ENCODE measurements around the gene TTC9C.

The TTC9C gene

GRCh38 chr11:62724171-62724570 lies 4.1 kb upstream of the TTC9C start:
- no peak for TF ChIP-seq CSDC2 (CRISPR knock-in tag; IDR thresholded peaks at IDR 0.05)
- TF ChIP-seq ZFP3 (CRISPR knock-in tag; IDR thresholded peaks at IDR 0.05), result no peak
- ATAC-seq, result no peak

- TF ChIP-seq ISL1 (CRISPR knock-in tag; IDR thresholded peaks at IDR 0.05) (no peak), CSDC2 (CRISPR knock-in tag; IDR thresholded peaks at IDR 0.05) (no peak), SNAI2 (CRISPR knock-in tag; IDR thresholded peaks at IDR 0.05) (no peak), ZC3H10 (CRISPR knock-in tag; IDR thresholded peaks at IDR 0.05) (no peak), TCF4 (CRISPR knock-in tag; IDR thresholded peaks at IDR 0.05; ENCODE audit: borderline replicate concordance) (no peak)
- no peak for ATAC-seq
These were observed 2.6 kb upstream of the TTC9C start for GRCh38 chr11:62725646-62726045.

- ATAC-seq, result no peak
- TF ChIP-seq POU6F1 (CRISPR knock-in tag; IDR thresholded peaks at IDR 0.05; ENCODE audit: borderline replicate concordance, low read depth), result no peak
- no peak for TF ChIP-seq SNAI2 (CRISPR knock-in tag; IDR thresholded peaks at IDR 0.05)
- TF ChIP-seq CREB5 (CRISPR knock-in tag; IDR thresholded peaks at IDR 0.05; ENCODE audit: low read depth), result no peak
- TF ChIP-seq ZNF8 (CRISPR knock-in tag; IDR thresholded peaks at IDR 0.05), result no peak
- no peak for TF ChIP-seq OSR1 (CRISPR knock-in tag; IDR thresholded peaks at IDR 0.05)
- no peak for TF ChIP-seq TCF4 (CRISPR knock-in tag; IDR thresholded peaks at IDR 0.05; ENCODE audit: borderline replicate concordance)
- no peak for TF ChIP-seq ESRRG (CRISPR knock-in tag; IDR thresholded peaks at IDR 0.05)
- no peak for TF ChIP-seq ZNF565 (CRISPR knock-in tag; conservative IDR thresholded peaks at IDR 0.05; ENCODE audit: low read depth)
- no peak for TF ChIP-seq PPARA (CRISPR knock-in tag; IDR thresholded peaks at IDR 0.05; ENCODE audit: borderline replicate concordance)
- no peak for TF ChIP-seq CSRNP3 (CRISPR knock-in tag; IDR thresholded peaks at IDR 0.05)
- TF ChIP-seq ZFP3 (CRISPR knock-in tag; IDR thresholded peaks at IDR 0.05), result no peak
- no peak for TF ChIP-seq ISL1 (CRISPR knock-in tag; IDR thresholded peaks at IDR 0.05)
These were observed 2.0 kb upstream of the TTC9C start for GRCh38 chr11:62726156-62726914.

GRCh38 chr11:62726915-62727164 lies 1.4 kb upstream of the TTC9C start:
- no peak for ATAC-seq
- TF ChIP-seq ISL1 (CRISPR knock-in tag; IDR thresholded peaks at IDR 0.05) (no peak), CSRNP3 (CRISPR knock-in tag; IDR thresholded peaks at IDR 0.05) (no peak), ZNF70 (CRISPR knock-in tag; IDR thresholded peaks at IDR 0.05) (no peak), TCF4 (CRISPR knock-in tag; IDR thresholded peaks at IDR 0.05; ENCODE audit: borderline replicate concordance) (no peak), ZFP30 (CRISPR knock-in tag; IDR thresholded peaks at IDR 0.05) (no peak), ZC3H10 (CRISPR knock-in tag; IDR thresholded peaks at IDR 0.05) (no peak), TSHZ2 (CRISPR knock-in tag; IDR thresholded peaks at IDR 0.05) (no peak), BACH2 (CRISPR knock-in tag; IDR thresholded peaks at IDR 0.05; ENCODE audit: borderline replicate concordance) (no peak), OSR1 (CRISPR knock-in tag; IDR thresholded peaks at IDR 0.05) (no peak), RARB (CRISPR knock-in tag; IDR thresholded peaks at IDR 0.05) (no peak), ESRRG (CRISPR knock-in tag; IDR thresholded peaks at IDR 0.05) (no peak), POU6F1 (CRISPR knock-in tag; IDR thresholded peaks at IDR 0.05; ENCODE audit: borderline replicate concordance, low read depth) (no peak), ZNF565 (CRISPR knock-in tag; conservative IDR thresholded peaks at IDR 0.05; ENCODE audit: low read depth) (no peak), CSDC2 (CRISPR knock-in tag; IDR thresholded peaks at IDR 0.05) (no peak), CREB5 (CRISPR knock-in tag; IDR thresholded peaks at IDR 0.05; ENCODE audit: low read depth) (no peak), ARNTL (CRISPR knock-in tag; IDR thresholded peaks at IDR 0.05; ENCODE audit: borderline replicate concordance, low read depth) (no peak), TOX (CRISPR knock-in tag; IDR thresholded peaks at IDR 0.05; ENCODE audit: borderline replicate concordance) (no peak)
